GM23338 (cell line): ENCODE results near the gene DR1. TPM values are rescaled to one million over a fixed set of nuclear protein-coding genes. Genes with fewer than 3 reads are reported as not detected.

Experiments
- ATAC-seq: fragments of 200-7000 bp; cut with Tn5 transposase; 3 replicates; pipeline ENCODE4 v1.9.1; 2020
- DNase-seq: peaks from one replicate; pipeline ENCODE4 v3.0.0-alpha.2; 2015; ENCODE audit warnings: low spot score
- H2AFZ ChIP-seq: fragments of 200-600 bp; sonication (generic); 2 replicates; pipeline ENCODE4 v1.8.0; 2016; ENCODE audit warnings: antibody characterized with exemption, mild to moderate bottlenecking, moderate library complexity
- H3F3A ChIP-seq: fragments of 200-600 bp; sonication (generic); replicated peaks from 2 replicates; pipeline ENCODE4 v1.8.0; 2017; ENCODE audit warnings: antibody characterized with exemption, mixed run types, low read depth
- H3K27ac ChIP-seq: fragments of 200-600 bp; sonication (generic); 2 replicates; pipeline ENCODE4 v1.6.1; 2016; ENCODE audit warnings: low read depth
- H3K27me3 ChIP-seq: fragments of 200-600 bp; sonication (generic); 2 replicates; pipeline ENCODE4 v1.8.0; 2016; ENCODE audit warnings: mild to moderate bottlenecking, mixed run types, moderate library complexity; ENCODE audit not compliant: insufficient read depth
- H3K36me3 ChIP-seq: fragments of 200-600 bp; sonication (generic); 2 replicates; pipeline ENCODE4 v1.8.0; 2016; ENCODE audit warnings: mild to moderate bottlenecking; ENCODE audit not compliant: insufficient read depth
- H3K4me1 ChIP-seq: fragments of 200-600 bp; sonication (generic); 2 replicates; pipeline ENCODE4 v1.8.0; 2016; ENCODE audit warnings: mild to moderate bottlenecking, moderate library complexity; ENCODE audit not compliant: insufficient read depth
- H3K4me2 ChIP-seq: fragments of 200-600 bp; sonication (generic); 2 replicates; pipeline ENCODE4 v1.7.1; 2017; ENCODE audit warnings: mixed run types
- H3K4me3 ChIP-seq: fragments of 200-600 bp; sonication (generic); 2 replicates; pipeline ENCODE4 v1.6.1; 2016; ENCODE audit warnings: mixed run types
- H3K79me2 ChIP-seq: fragments of 200-600 bp; sonication (generic); replicated peaks from 2 replicates; pipeline ENCODE4 v1.8.0; 2017; ENCODE audit warnings: mild to moderate bottlenecking; ENCODE audit not compliant: insufficient read depth
- H3K9me2 ChIP-seq: fragments of 200-600 bp; sonication (generic); 2 replicates; pipeline ENCODE4 v1.8.0; 2017; ENCODE audit not compliant: insufficient read depth
- H4K20me1 ChIP-seq: fragments of 200-600 bp; sonication (generic); replicated peaks from 2 replicates; pipeline ENCODE4 v1.8.0; 2017; ENCODE audit warnings: mild to moderate bottlenecking; ENCODE audit not compliant: insufficient read depth
- H3K27ac Mint-ChIP-seq: 2 replicates; pipeline ENCODE4 v1.8.0; 2020; ENCODE audit warnings: inconsistent platforms, mild to moderate bottlenecking, moderate library complexity, mixed read lengths
- H3K27me3 Mint-ChIP-seq: 3 replicates; pipeline ENCODE4 v1.8.0; 2022; ENCODE audit warnings: low read depth, mild to moderate bottlenecking, moderate library complexity, mixed read lengths, inconsistent platforms; ENCODE audit not compliant: insufficient read depth, poor library complexity
- H3K36me3 Mint-ChIP-seq: 3 replicates; pipeline ENCODE4 v1.8.0; 2021; ENCODE audit warnings: low read depth, mild to moderate bottlenecking, inconsistent platforms, moderate library complexity, mixed read lengths
- H3K4me1 Mint-ChIP-seq: 3 replicates; pipeline ENCODE4 v1.8.0; 2020; ENCODE audit warnings: mild to moderate bottlenecking, inconsistent platforms, mixed read lengths
- H3K4me3 Mint-ChIP-seq: 3 replicates; pipeline ENCODE4 v1.8.0; 2021; ENCODE audit warnings: moderate library complexity, mild to moderate bottlenecking, inconsistent platforms, mixed read lengths
- H3K9me3 Mint-ChIP-seq: 3 replicates; pipeline ENCODE4 v1.8.0; 2020; ENCODE audit warnings: moderate library complexity, mild to moderate bottlenecking, inconsistent platforms, mixed read lengths
- ETS1 ChIP-seq: IDR thresholded peaks from 2 replicates; pipeline ENCODE4 v1.6.1; 2016; ENCODE audit warnings: antibody characterized with exemption
- EZH2phosphoT487 ChIP-seq: fragments of 200-600 bp; sonication (generic); IDR thresholded peaks from one replicate; pipeline ENCODE4 v1.8.1; 2018; ENCODE audit warnings: antibody characterized with exemption; ENCODE audit not compliant: unreplicated experiment
- NANOG ChIP-seq: IDR thresholded peaks from 2 replicates; pipeline ENCODE4 v1.6.1; 2016; ENCODE audit warnings: antibody characterized with exemption, borderline replicate concordance
- ZNF114 ChIP-seq: fragments of 250-450 bp; sonication (Bioruptor Pico); IDR thresholded peaks from 2 replicates; pipeline ENCODE4 v1.5.0; 2020; ENCODE audit warnings: mild to moderate bottlenecking, moderate library complexity
- ZNF331 ChIP-seq: fragments of 250-450 bp; sonication (Bioruptor Pico); IDR thresholded peaks from 2 replicates; pipeline ENCODE4 v1.5.0; 2020; ENCODE audit warnings: low read depth, mild to moderate bottlenecking, moderate library complexity
- ZNF462 ChIP-seq: fragments of 250-450 bp; sonication (Bioruptor Pico); IDR thresholded peaks from 2 replicates; pipeline ENCODE4 v1.5.0; 2020; ENCODE audit warnings: mild to moderate bottlenecking, moderate library complexity
- polyA plus RNA-seq: library from polyadenylated mRNA; unstranded; fragments of >200 nt; fragmentation: Nextera tagmentation; extraction: Ambion mirVana; gene quantifications from 2 replicates; pipeline ENCODE4 v1.2.1, GENCODE V29; 2016
- small RNA-seq: library from RNA; depleted of rRNA; stranded (forward); fragments of <200 nt; gene quantifications from one replicate; pipeline ENCODE3, GENCODE V24; 2014; ENCODE audit warnings: low replicate concordance
- total RNA-seq: library from RNA; depleted of rRNA; stranded (reverse); fragments of >200 nt; shearing (Covaris generic); gene quantifications from 2 replicates; pipeline ENCODE4 v1.2.3, GENCODE V29; 2014; rRNA removed

DR1 gene
- total and polyA plus RNA-seq, 2 experiments from 2014 or later, result 20.9 to 61.2 TPM

GRCh38 chr1:93415296-93415695 lies 69.6 kb downstream of the DR1 start:
- H3K4me3 Mint-ChIP-seq, result no peak overlapping the region
- DNase-seq (no peak), ATAC-seq (no peak)
- no peak overlapping the region for H3K27ac Mint-ChIP-seq
- peaks cover 28% of the 10 kb centered on the region for H3K4me1 Mint-ChIP-seq
- H2AFZ ChIP-seq, result peak overlapping the region; percentile 49; the same call in 1 of the 2 replicates
- peaks cover 6% of the 10 kb centered on the region for H3K27me3 Mint-ChIP-seq
- H3K9me3 Mint-ChIP-seq, result peaks cover 10% of the 10 kb centered on the region; the same call in 2 of the 3 replicates
- H3K27ac ChIP-seq, result no peak overlapping the region
- peaks cover 12% of the 10 kb centered on the region for H3F3A ChIP-seq
- no peak overlapping the region for H3K4me3 ChIP-seq
- H3K4me2 ChIP-seq, result no peak overlapping the region
- H3K4me1 ChIP-seq, result peaks cover 38% of the 10 kb centered on the region
- H3K27me3 ChIP-seq, result no peaks in the 10 kb centered on the region
- H3K36me3 Mint-ChIP-seq, result peaks cover 3% of the 10 kb centered on the region; the same call in 1 of the 3 replicates
- no peaks in the 10 kb centered on the region for H3K9me2 ChIP-seq
- no peaks in the 10 kb centered on the region for H3K36me3 ChIP-seq
- TF ChIP-seq NANOG (no peak), ZNF331 (CRISPR knock-in tag) (no peak), ETS1 (no peak)
- no peaks in the 10 kb centered on the region for H4K20me1 ChIP-seq
- H3K79me2 ChIP-seq, result no peaks in the 10 kb centered on the region

GRCh38 chr1:93416183-93416582 lies 70.5 kb downstream of the DR1 start:
- DNase-seq, result no peak
- Histone ChIP-seq H3K36me3 (no peaks in the 10 kb centered on the region), H3K79me2 (no peaks in the 10 kb centered on the region), H3K4me3 (no peak overlapping the region), H3K4me2 (no peak overlapping the region), H4K20me1 (no peaks in the 10 kb centered on the region), H3K27ac (no peak overlapping the region), H3K27me3 (no peaks in the 10 kb centered on the region), H2AFZ (no peak overlapping the region), H3K4me1 (peaks cover 38% of the 10 kb centered on the region), H3F3A (peaks cover 18% of the 10 kb centered on the region), H3K9me2 (no peaks in the 10 kb centered on the region)
- Mint-ChIP-seq H3K4me3 (no peak overlapping the region), H3K36me3 (no peaks in the 10 kb centered on the region; the same call in 2 of the 3 replicates), H3K27ac (no peak overlapping the region), H3K27me3 (peaks cover 6% of the 10 kb centered on the region), H3K9me3 (peaks cover 2% of the 10 kb centered on the region; the same call in 1 of the 3 replicates), H3K4me1 (peaks cover 22% of the 10 kb centered on the region)
- no peak for ATAC-seq
- TF ChIP-seq ZNF462 (CRISPR knock-in tag), result no peak
- TF ChIP-seq ZNF114 (CRISPR knock-in tag), result no peak
- no peak for TF ChIP-seq EZH2phosphoT487

Small RNA genes within 50 kb of the gene (small RNA-seq; reads per million reads assigned to genes)
- not detected for gene RF00019

Other genes starting within 250 kb of the DR1 start
- gene TMED5, start 165.5 kb upstream of the DR1 start, total RNA-seq, result 45.2 and 52.2 TPM in 2 replicates
- 20.2 and 25.0 TPM in 2 replicates for gene TMED5, start 165.5 kb upstream of the DR1 start, polyA plus RNA-seq
- 7.5 and 16.3 TPM in 2 replicates for gene CCDC18, start 165.2 kb upstream of the DR1 start, total RNA-seq
- 37.0 and 47.9 TPM in 2 replicates for gene CCDC18, start 165.2 kb upstream of the DR1 start, polyA plus RNA-seq
- 114 and 132 TPM in 2 replicates for gene FNBP1L, start 102.2 kb downstream of the DR1 start, total RNA-seq
- gene FNBP1L, start 102.2 kb downstream of the DR1 start, polyA plus RNA-seq, result 48.7 and 56.3 TPM in 2 replicates